HL-60 (cell line): ENCODE measurements around the gene DOCK10.

Experiments used
- DNase-seq, 2 experiments: peaks; one replicate each; pipeline ENCODE4 v3.0.0-alpha.2; 2010 to 2020; ENCODE audit warnings: low read depth in 1 of 2, low spot score in 1 of 2
- H3K27ac ChIP-seq: fragments of 250-450 bp; sonication (Bioruptor Pico); replicated peaks from 2 replicates; pipeline ENCODE4 v1.5.1; 2020; ENCODE audit warnings: mild to moderate bottlenecking, moderate library complexity
- H3K27me3 ChIP-seq: fragments of 250-450 bp; sonication (Bioruptor Pico); 2 replicates; pipeline ENCODE4 v1.5.1; 2021; ENCODE audit warnings: mild to moderate bottlenecking, moderate library complexity; ENCODE audit not compliant: insufficient read depth, poor library complexity, severe bottlenecking
- H3K4me3 ChIP-seq: replicated peaks from 2 replicates; pipeline ENCODE4 v1.5.1; 2011; ENCODE audit warnings: mild to moderate bottlenecking, control low read depth, low read length; ENCODE audit not compliant: insufficient read depth
- GABPA ChIP-seq: IDR thresholded peaks from 2 replicates; pipeline ENCODE4 v1.6.1; 2012; ENCODE audit warnings: low read depth
- POLR2AphosphoS5 ChIP-seq: IDR thresholded peaks from 2 replicates; pipeline ENCODE4 v1.6.1; 2012; ENCODE audit warnings: low read depth
- SPI1 ChIP-seq: IDR thresholded peaks from 2 replicates; pipeline ENCODE4 v1.6.1; 2012; ENCODE audit warnings: low read depth, mild to moderate bottlenecking, borderline replicate concordance
- TF ChIP-seq, protein P1 (sequence below): IDR thresholded peaks from one replicate; pipeline ENCODE4 v1.5.1; 2011; ENCODE audit warnings: low read length, control low read depth, inconsistent platforms; ENCODE audit not compliant: insufficient read depth
- TF ChIP-seq, protein P2 (sequence below): IDR thresholded peaks from 2 replicates; pipeline ENCODE4 v1.6.1; 2012; ENCODE audit warnings: low read depth; ENCODE audit not compliant: insufficient replicate concordance

DOCK10 gene

DNA sequence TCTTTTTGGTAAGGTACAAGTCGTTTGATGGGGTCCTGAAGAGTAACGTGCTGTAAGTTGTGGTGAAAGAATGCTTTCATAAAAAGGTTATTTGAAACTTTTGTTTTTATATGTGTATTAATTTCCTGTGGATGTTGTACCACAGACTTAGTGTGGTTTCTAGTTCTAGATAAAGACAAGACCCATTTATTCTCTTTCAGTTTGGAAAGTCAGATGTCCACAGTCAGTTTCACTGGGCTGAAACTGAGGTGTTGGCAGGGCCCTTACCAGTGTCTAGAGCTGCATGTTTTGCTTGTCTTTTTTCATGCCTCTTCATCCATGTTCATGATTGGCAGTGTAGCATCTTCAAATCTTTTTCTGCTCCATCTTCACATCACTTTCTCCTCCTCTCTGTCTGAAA lies 22.1 kb upstream of the DOCK10 start:
- TF ChIP-seq SPI1 (no peak), GABPA (no peak), POLR2AphosphoS5 (no peak)
- TF ChIP-seq, protein P1, sequence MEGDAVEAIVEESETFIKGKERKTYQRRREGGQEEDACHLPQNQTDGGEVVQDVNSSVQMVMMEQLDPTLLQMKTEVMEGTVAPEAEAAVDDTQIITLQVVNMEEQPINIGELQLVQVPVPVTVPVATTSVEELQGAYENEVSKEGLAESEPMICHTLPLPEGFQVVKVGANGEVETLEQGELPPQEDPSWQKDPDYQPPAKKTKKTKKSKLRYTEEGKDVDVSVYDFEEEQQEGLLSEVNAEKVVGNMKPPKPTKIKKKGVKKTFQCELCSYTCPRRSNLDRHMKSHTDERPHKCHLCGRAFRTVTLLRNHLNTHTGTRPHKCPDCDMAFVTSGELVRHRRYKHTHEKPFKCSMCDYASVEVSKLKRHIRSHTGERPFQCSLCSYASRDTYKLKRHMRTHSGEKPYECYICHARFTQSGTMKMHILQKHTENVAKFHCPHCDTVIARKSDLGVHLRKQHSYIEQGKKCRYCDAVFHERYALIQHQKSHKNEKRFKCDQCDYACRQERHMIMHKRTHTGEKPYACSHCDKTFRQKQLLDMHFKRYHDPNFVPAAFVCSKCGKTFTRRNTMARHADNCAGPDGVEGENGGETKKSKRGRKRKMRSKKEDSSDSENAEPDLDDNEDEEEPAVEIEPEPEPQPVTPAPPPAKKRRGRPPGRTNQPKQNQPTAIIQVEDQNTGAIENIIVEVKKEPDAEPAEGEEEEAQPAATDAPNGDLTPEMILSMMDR = no peak
- TF ChIP-seq, protein P2, sequence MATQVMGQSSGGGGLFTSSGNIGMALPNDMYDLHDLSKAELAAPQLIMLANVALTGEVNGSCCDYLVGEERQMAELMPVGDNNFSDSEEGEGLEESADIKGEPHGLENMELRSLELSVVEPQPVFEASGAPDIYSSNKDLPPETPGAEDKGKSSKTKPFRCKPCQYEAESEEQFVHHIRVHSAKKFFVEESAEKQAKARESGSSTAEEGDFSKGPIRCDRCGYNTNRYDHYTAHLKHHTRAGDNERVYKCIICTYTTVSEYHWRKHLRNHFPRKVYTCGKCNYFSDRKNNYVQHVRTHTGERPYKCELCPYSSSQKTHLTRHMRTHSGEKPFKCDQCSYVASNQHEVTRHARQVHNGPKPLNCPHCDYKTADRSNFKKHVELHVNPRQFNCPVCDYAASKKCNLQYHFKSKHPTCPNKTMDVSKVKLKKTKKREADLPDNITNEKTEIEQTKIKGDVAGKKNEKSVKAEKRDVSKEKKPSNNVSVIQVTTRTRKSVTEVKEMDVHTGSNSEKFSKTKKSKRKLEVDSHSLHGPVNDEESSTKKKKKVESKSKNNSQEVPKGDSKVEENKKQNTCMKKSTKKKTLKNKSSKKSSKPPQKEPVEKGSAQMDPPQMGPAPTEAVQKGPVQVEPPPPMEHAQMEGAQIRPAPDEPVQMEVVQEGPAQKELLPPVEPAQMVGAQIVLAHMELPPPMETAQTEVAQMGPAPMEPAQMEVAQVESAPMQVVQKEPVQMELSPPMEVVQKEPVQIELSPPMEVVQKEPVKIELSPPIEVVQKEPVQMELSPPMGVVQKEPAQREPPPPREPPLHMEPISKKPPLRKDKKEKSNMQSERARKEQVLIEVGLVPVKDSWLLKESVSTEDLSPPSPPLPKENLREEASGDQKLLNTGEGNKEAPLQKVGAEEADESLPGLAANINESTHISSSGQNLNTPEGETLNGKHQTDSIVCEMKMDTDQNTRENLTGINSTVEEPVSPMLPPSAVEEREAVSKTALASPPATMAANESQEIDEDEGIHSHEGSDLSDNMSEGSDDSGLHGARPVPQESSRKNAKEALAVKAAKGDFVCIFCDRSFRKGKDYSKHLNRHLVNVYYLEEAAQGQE = no peak

DNA sequence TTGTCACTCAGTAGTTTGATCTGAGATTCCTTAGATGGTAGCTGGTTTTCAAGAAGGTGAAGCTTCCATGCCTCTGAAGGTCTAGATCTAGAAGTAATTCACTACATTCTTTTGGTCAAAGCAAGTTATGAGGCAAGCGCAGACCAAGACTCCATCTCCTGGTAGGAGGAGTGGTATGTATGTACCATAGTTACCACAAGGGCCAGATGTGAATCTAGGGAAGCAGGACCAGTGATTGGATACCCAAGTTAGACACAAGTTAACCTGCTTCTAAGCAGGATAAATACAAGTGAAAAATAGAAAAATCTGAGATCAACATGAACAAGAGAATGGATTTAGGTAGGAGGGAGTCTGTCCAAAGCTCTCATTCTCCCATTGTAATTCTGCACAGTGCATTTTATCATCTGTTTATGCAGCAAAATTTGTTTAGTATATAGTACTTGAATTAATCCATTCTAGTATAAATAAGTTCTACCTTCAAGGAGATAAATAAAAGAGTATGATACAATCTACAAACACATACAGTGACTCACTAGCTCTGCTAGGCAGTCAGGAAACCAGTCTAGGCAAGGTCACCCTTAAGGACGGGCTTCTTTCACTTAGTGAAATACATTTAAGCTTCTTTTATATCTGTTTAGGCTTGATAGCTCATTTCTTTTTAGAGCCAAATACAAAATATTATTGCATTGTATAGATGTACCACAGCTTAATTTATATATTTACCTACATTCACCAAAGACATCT lies 14.2 kb upstream of the DOCK10 start:
- Histone ChIP-seq H3K27me3 (no peaks in the 10 kb centered on the region), H3K4me3 (no peak overlapping the region), H3K27ac (no peak overlapping the region)
- TF ChIP-seq POLR2AphosphoS5 (no peak), SPI1 (no peak), GABPA (no peak)
- TF ChIP-seq, protein P1 = no peak
- TF ChIP-seq, protein P2 = no peak
- DNase-seq = no peak

More for the DNA sequence above, 22.1 kb upstream of the DOCK10 start:
- Histone ChIP-seq H3K27me3 (no peaks in the 10 kb centered on the region), H3K4me3 (no peak overlapping the region), H3K27ac (no peak overlapping the region)
- DNase-seq = no peak

DNA sequence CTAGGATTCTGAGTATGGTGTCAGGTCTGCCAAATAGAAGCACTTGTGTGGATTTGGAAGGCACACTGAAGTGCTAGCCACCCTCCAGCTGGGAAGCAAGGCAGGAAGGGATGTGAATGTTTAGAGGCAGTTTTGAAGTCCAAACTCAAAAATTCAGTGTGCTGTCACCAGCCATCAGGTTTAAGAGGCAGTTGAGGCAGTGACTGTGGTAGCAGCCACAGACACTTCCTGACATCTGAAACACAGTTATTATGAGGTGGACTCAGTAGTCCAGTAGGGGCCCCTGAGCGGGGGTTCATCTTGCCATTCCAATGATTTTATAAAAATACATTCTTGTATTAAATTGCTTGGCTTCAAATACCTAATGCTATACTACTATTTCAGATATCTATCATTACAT lies 13.4 kb upstream of the DOCK10 start:
- TF ChIP-seq, protein P2 = no peak
- TF ChIP-seq POLR2AphosphoS5 (no peak), SPI1 (no peak), GABPA (no peak)
- TF ChIP-seq, protein P1 = no peak
- no peak for DNase-seq
- Histone ChIP-seq H3K4me3 (no peak overlapping the region), H3K27me3 (no peaks in the 10 kb centered on the region), H3K27ac (no peak overlapping the region)
